ENCODE measurements around the gene FAM169A. TPM values are rescaled to one million over a fixed set of nuclear protein-coding genes. Genes with fewer than 3 reads are reported as not detected.

FAM169A gene
- total and polyA plus RNA-seq, 2 donors (not counting 1 experiment from before 2014, with no cell fraction given): 2.1 to 9.4 TPM

DNA sequence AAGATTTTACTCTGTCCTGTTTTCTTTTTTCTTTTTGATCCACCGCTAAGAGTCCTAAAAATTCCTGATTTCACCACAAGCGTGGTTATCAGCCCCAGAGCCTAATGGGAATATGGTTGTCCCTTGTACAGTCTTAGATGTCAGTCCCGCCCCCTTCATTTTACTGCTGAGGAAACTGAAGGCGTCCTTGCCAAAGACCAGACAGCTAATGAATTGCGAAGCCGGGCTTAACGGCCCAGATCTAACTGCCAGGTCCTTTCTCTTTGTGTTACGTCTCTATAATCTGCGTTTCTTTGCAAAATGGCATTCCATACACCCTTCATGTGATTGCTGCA is 98.6 kb downstream of the FAM169A start:
- TF ChIP-seq, protein P1, sequence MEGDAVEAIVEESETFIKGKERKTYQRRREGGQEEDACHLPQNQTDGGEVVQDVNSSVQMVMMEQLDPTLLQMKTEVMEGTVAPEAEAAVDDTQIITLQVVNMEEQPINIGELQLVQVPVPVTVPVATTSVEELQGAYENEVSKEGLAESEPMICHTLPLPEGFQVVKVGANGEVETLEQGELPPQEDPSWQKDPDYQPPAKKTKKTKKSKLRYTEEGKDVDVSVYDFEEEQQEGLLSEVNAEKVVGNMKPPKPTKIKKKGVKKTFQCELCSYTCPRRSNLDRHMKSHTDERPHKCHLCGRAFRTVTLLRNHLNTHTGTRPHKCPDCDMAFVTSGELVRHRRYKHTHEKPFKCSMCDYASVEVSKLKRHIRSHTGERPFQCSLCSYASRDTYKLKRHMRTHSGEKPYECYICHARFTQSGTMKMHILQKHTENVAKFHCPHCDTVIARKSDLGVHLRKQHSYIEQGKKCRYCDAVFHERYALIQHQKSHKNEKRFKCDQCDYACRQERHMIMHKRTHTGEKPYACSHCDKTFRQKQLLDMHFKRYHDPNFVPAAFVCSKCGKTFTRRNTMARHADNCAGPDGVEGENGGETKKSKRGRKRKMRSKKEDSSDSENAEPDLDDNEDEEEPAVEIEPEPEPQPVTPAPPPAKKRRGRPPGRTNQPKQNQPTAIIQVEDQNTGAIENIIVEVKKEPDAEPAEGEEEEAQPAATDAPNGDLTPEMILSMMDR (IDR thresholded peaks at IDR 0.05): no peak
- no peak for TF ChIP-seq EZH2 (IDR thresholded peaks at IDR 0.05; ENCODE audit: borderline replicate concordance, insufficient read depth, low read depth, low read length, poor library complexity, severe bottlenecking)
- peak overlapping the region; percentile 93 for H3K9ac ChIP-seq (ENCODE audit: low read length)
- peaks cover 29% of the 10 kb centered on the region for H3K4me1 Mint-ChIP-seq
- no peaks in the 10 kb centered on the region for H3K27me3 Mint-ChIP-seq
- ChIA-PET CTCF (interaction anchor here (0.6 to 1.8 kb wide), 4 partner anchors 9 to 569 kb away, joined by 3 to 5 read pairs (median 4); partner anchors contain the start of genes ANKRD31 and HMGCR), POLR2A (no interaction called here)
- no peaks in the 10 kb centered on the region for H3K9me3 ChIP-seq (ENCODE audit: control extremely low read depth in 1 of 3, control insufficient read depth in 2 of 3, insufficient read depth in 1 of 3, low read length in 2 of 3)
- peak overlapping the region; percentile 84 for H3K4me2 ChIP-seq (replicated peaks; ENCODE audit: low read depth, low read length, poor library complexity, severe bottlenecking)
- peaks cover 20 to 21% of the 10 kb centered on the region in 2 donors for H3K4me1 ChIP-seq (ENCODE audit: control insufficient read depth in 2 of 2, insufficient read depth in 2 of 2, low read length in 2 of 2)
- H4K20me1 ChIP-seq (ENCODE audit: control insufficient read depth, insufficient read depth, low read length, poor library complexity, severe bottlenecking): peaks cover 15% of the 10 kb centered on the region
- peak overlapping the region; percentile 98 for H3K27ac Mint-ChIP-seq
- peak overlapping the region; percentile 71 to 99 (median 92) for H3K4me3 ChIP-seq (ENCODE audit: control extremely low read depth in 1 of 5, extremely low read depth in 1 of 5, insufficient read depth in 1 of 5, low read depth in 2 of 5, low read length in 4 of 5)
- peaks cover 46% of the 10 kb centered on the region for H3K79me2 ChIP-seq (ENCODE audit: control insufficient read depth, insufficient read depth, low read length)
- no peaks in the 10 kb centered on the region for H3K9me3 Mint-ChIP-seq (ENCODE audit: insufficient read depth)
- peak overlapping the region; percentile 100 for H3K4me3 Mint-ChIP-seq
- intact Hi-C loops (cut with micrococcal nuclease): loop anchor here (1.0 to 10.0 kb wide), 7 partner anchors 82 to 1953 kb away; partner anchors contain the start of genes BTF3, CERT1, ENC1 and FAM169A
- 0% methylated on average over 8 of the region's 9 CpGs for WGBS (ENCODE audit: insufficient coverage)
- ATAC-seq (ENCODE audit: low read depth) (peak; percentile 2), DNase-seq (no peak)
- no peaks in the 10 kb centered on the region for H3K27me3 ChIP-seq (replicated peaks in 1 of 4; ENCODE audit: control extremely low read depth in 1 of 4, control insufficient read depth in 3 of 4, insufficient read depth in 4 of 4, low read length in 3 of 4)
- peak overlapping the region; percentile 62 to 85 for H3K27ac ChIP-seq (ENCODE audit: low read length in 2 of 2)
- H2AFZ ChIP-seq (ENCODE audit: insufficient read depth, low read depth, low read length, poor library complexity, severe bottlenecking): peak overlapping the region; percentile 100
- H3K36me3 ChIP-seq (replicated peaks in 1 of 2; ENCODE audit: control extremely low read depth in 1 of 2, control insufficient read depth in 1 of 2, extremely low read depth in 1 of 2, insufficient read depth in 2 of 2, low read length in 1 of 2): peaks cover 2 to 31% of the 10 kb centered on the region in 2 experiments

DNA sequence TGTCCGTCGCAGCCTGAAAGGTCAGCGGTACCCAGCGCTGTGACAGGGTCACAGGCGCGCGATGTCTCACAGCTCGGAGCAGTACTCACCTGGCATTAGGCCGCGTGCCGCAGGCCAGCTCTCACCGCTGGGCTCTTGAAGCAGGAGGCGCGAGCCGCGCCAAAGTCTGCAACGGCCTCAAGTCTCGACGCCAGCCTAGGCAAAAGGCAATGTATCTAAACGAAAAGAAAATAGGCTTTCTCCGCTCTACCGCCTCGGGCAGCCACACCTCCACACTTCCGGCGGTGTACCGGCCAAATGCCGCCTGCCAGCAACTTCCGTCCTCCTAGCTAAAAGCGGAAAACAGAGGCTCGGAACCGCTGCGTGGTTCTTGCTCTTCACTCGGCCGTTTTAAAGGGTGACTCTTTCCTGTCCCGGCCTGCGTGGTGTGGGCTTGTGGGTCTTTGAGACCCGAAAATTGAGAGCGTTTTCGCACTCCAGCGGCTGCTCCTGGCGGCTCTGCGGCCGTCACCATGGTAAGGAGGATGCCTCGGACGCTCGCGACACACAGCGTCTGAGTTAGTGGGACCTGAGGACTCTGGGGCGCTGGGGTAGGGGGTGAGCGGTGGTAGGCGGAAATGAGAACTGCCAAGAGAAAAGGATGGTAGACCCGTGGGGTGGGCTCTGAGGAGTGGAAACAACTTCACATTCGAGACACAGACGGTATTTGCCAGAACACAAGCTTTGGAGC is 99.2 kb downstream of the FAM169A start, which contains the start of the genes GFM2 and NSA2:
TSS of gene GFM2 (minus strand) at position 269 of the 730 bp plus-strand sequence. CDS start 3,375 bp downstream, outside the sequence.
TSS of gene NSA2 (plus strand) at position 401 of the 730 bp plus-strand sequence. CDS start at position 513, 112 bp downstream.
- peaks cover 15% of the 10 kb centered on the region for H4K20me1 ChIP-seq (ENCODE audit: control insufficient read depth, insufficient read depth, low read length, poor library complexity, severe bottlenecking)
- H3K4me3 Mint-ChIP-seq: peak within 1 kb of the TSS; percentile 100
- H3K4me2 ChIP-seq (replicated peaks; ENCODE audit: low read depth, low read length, poor library complexity, severe bottlenecking): peak within 1 kb of the TSS; percentile 84
- no peaks in the 10 kb centered on the region for H3K9me3 ChIP-seq (ENCODE audit: control extremely low read depth in 1 of 3, control insufficient read depth in 2 of 3, insufficient read depth in 1 of 3, low read length in 2 of 3)
- ChIA-PET CTCF (interaction anchor here (0.5 to 1.8 kb wide), 9 partner anchors 8 to 913 kb away, joined by 3 to 5 read pairs (median 4); partner anchors contain the start of genes ANKRD31, ENC1 and HMGCR), POLR2A (no interaction called here)
- H3K27me3 ChIP-seq (replicated peaks in 1 of 4; ENCODE audit: control extremely low read depth in 1 of 4, control insufficient read depth in 3 of 4, insufficient read depth in 4 of 4, low read length in 3 of 4): no peaks in the 10 kb centered on the region
- H3K27ac ChIP-seq (ENCODE audit: low read length in 2 of 2): peak within 1 kb of the TSS; percentile 62 to 85
- WGBS (ENCODE audit: insufficient coverage): under 1% methylated on average over 54 of the region's 54 CpGs
- no peaks in the 10 kb centered on the region for H3K27me3 Mint-ChIP-seq
- H3K79me2 ChIP-seq (ENCODE audit: control insufficient read depth, insufficient read depth, low read length): peaks cover 47% of the 10 kb centered on the region
- DNase-seq: peak; percentile 95
- TF ChIP-seq, protein P1 (IDR thresholded peaks at IDR 0.05): no peak
- no peak for TF ChIP-seq EZH2 (IDR thresholded peaks at IDR 0.05; ENCODE audit: borderline replicate concordance, insufficient read depth, low read depth, low read length, poor library complexity, severe bottlenecking)
- H3K9me3 Mint-ChIP-seq (ENCODE audit: insufficient read depth): no peaks in the 10 kb centered on the region
- peaks cover 29% of the 10 kb centered on the region for H3K4me1 Mint-ChIP-seq
- peak; percentile 89 for ATAC-seq (ENCODE audit: low read depth)
- H3K4me1 ChIP-seq (ENCODE audit: control insufficient read depth in 2 of 2, insufficient read depth in 2 of 2, low read length in 2 of 2): peaks cover 20 to 21% of the 10 kb centered on the region in 2 donors
- H2AFZ ChIP-seq (ENCODE audit: insufficient read depth, low read depth, low read length, poor library complexity, severe bottlenecking): peak within 1 kb of the TSS; percentile 100
- peaks cover 0 to 31% of the 10 kb centered on the region in 2 experiments for H3K36me3 ChIP-seq (replicated peaks in 1 of 2; ENCODE audit: control extremely low read depth in 1 of 2, control insufficient read depth in 1 of 2, extremely low read depth in 1 of 2, insufficient read depth in 2 of 2, low read length in 1 of 2)
- H3K9ac ChIP-seq (ENCODE audit: low read length): peak within 1 kb of the TSS; percentile 93
- H3K4me3 ChIP-seq (ENCODE audit: control extremely low read depth in 1 of 5, extremely low read depth in 1 of 5, insufficient read depth in 1 of 5, low read depth in 2 of 5, low read length in 4 of 5): peak within 1 kb of the TSS; percentile 71 to 99 (median 92)
- intact Hi-C loops (cut with micrococcal nuclease): loop anchor here (1.0 to 10.0 kb wide), 8 partner anchors 82 to 1952 kb away; partner anchors contain the start of genes BTF3, CERT1, ENC1 and FAM169A
- H3K27ac Mint-ChIP-seq: peak within 1 kb of the TSS; percentile 98
